ENCODE measurements around the gene ADAM12.

- no peak for TF ChIP-seq POLR2AphosphoS5 (IDR thresholded peaks at IDR 0.05)
- TF ChIP-seq CTCF (IDR thresholded peaks at IDR 0.05), result no peak
- TF ChIP-seq POLR2A (IDR thresholded peaks at IDR 0.05), result no peak
Observed at GRCh38 chr10:126437635-126438406, 49.5 kb upstream of the ADAM12 start.

Data from prostate gland (tissue), 2 donors.